Measurements from ENCODE around the gene ACACB.

- TF ChIP-seq, protein P1, sequence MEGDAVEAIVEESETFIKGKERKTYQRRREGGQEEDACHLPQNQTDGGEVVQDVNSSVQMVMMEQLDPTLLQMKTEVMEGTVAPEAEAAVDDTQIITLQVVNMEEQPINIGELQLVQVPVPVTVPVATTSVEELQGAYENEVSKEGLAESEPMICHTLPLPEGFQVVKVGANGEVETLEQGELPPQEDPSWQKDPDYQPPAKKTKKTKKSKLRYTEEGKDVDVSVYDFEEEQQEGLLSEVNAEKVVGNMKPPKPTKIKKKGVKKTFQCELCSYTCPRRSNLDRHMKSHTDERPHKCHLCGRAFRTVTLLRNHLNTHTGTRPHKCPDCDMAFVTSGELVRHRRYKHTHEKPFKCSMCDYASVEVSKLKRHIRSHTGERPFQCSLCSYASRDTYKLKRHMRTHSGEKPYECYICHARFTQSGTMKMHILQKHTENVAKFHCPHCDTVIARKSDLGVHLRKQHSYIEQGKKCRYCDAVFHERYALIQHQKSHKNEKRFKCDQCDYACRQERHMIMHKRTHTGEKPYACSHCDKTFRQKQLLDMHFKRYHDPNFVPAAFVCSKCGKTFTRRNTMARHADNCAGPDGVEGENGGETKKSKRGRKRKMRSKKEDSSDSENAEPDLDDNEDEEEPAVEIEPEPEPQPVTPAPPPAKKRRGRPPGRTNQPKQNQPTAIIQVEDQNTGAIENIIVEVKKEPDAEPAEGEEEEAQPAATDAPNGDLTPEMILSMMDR (IDR thresholded peaks at IDR 0.05; ENCODE audit: borderline replicate concordance, extremely low read depth, low read length, poor library complexity, severe bottlenecking): no peak
- TF ChIP-seq EZH2 (IDR thresholded peaks at IDR 0.05; ENCODE audit: borderline replicate concordance, low read depth, low read length, severe bottlenecking): no peak
These were observed 2.6 kb upstream of the ACACB start for GRCh38 chr12:109113661-109114321.

All from DND-41 (cell line).